LHCN-M2 (cell line): ENCODE measurements around the gene IGFL3. TPM values are rescaled to one million over a fixed set of nuclear protein-coding genes. Genes with fewer than 3 reads are reported as not detected.

ENCODE experiments used
- DNase-seq: peaks from one replicate; pipeline ENCODE4 v3.0.0-alpha.2; 2012; ENCODE audit warnings: low read depth
- total RNA-seq: library from RNA; depleted of rRNA; stranded (reverse); fragments of >200 nt; gene quantifications from 2 replicates; pipeline ENCODE4 v1.2.3, GENCODE V29; 2014; rRNA removed

The IGFL3 gene
- total RNA-seq, 1 experiment from 2014 or later: 0.40 TPM

DNA sequence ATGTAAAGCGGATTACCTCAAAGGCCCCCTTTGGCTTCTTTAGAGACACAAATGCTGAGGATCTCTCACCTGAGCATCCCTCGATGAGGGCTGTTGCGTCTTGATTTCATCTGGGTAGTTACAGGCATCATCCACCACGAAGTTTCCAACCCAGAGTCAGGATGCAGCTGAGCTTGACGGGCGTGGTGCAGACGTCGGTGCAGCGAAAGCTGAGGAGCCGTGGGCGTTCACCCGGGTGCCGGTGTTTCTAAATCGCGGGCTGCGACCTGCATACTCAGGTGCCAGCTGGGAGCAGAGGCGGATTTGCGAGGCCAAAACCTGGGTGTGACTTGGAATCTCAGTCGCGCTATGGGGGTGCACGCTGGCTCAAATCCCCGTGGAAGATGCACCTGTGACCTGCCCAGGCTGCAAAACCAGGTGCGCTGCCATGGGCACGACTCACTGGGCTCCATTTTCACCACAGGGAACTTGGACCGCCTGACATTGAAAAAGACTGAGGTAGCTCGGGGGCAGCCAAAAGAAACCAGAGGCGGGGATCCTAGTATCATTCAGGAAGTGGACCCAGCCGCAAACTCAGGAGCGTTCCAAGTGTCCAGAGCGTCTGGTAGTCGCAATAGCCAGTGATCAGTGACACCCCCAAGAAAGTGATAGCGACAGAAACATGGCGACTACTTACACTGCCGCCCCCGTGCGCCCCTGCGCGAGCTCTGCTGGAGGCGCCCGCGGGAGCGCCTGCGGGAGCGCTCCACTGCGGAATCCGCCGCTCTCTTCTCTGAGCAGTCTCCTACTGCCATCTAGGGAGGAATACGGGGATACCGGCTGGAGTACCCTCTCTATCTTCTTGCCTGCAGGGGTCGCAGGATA, 47.3 kb downstream of the IGFL3 start:
- DNase-seq: peak; percentile 78

DNA sequence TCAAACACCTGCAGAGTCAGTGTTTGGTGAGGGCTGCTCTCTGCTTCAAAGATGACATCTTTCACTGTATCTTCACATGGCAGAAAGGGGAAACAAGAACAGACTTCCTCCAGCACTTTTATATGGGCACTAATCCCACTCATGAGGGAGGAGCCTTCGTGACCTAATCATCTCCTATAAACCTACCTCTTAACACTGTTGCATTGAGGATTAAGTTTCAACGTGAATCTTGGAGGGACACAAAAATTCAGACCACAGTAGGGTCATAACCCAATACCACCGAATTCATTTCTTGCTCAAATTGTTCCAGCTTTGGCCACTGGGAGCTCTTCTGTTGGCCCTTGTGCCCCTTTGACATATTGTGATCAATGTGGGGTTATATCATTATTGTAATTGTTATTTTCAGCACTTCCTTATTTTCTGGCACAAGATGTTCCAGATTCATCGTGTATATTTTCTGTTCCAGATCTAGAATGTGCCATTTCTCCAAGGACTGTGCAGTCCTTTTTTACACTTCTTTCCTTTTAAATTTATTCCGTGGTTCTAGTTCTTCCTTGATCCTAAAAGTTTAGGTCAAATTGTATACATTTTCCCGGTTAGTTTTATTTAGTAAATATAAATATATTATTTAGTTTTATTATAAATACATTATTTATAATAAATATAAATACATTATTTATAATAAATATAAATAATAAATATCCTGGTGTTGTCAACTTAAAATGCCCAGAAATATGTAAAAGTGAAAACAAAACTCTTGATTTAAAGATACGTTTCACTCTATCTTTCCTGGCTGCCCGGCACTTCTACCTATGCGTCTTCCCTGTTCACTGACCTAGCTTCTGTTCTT, 48.2 kb downstream of the IGFL3 start:
- no peak for DNase-seq

DNA sequence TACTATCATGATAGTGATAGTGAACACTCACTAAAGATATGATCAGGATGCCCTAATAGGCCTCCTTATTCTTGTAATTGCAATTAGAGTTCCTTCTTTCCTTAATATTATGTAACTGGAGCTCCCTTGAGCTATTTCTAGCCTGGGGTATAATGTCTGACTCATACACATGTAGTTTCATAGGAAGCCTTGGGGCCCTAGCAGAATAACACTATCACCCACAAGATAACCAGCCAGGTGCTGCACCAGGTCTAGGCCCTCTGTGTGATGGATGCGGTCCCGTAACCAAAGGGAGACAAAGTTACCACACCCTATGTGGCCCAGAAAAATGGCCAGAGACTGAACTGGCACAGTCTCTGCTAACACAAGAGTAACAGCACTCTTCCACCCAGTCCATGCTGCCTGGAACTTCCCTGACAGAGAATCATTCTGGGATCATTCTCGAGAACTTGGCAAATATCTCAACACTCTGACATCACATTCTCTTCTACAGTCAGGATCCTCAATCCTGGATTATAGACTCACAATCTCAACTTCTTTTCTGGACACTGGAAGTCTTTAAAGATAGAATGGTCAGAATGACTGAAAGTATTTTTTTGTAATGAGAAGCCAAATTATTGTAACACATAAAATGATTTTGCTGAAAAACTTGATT, 51.1 kb downstream of the IGFL3 start:
- DNase-seq: peak; percentile 12

Other genes starting within 250 kb of the IGFL3 start
- 40.1 and 42.8 TPM in 2 replicates for gene IRF2BP1, start 238.5 kb downstream of the IGFL3 start, total RNA-seq
- gene MYPOP, start 222.1 kb downstream of the IGFL3 start, total RNA-seq: 3.2 and 3.5 TPM in 2 replicates
- not detected in 2 replicates for gene NANOS2, start 209.9 kb downstream of the IGFL3 start, total RNA-seq
- gene NOVA2, start 150.8 kb downstream of the IGFL3 start, total RNA-seq: not detected in 2 replicates
- 9.4 and 13.2 TPM in 2 replicates for gene CCDC61, start 129.2 kb downstream of the IGFL3 start, total RNA-seq
- not detected in 2 replicates for gene PGLYRP1, start 101.6 kb downstream of the IGFL3 start, total RNA-seq
- not detected in 2 replicates for gene IGFL4, start 83.7 kb downstream of the IGFL3 start, total RNA-seq
- not detected in 2 replicates for gene IGFL2, start 23.6 kb upstream of the IGFL3 start, total RNA-seq
- gene IGFL1, start 105.1 kb upstream of the IGFL3 start, total RNA-seq: not detected in 2 replicates
- not detected in 2 replicates for gene HIF3A, start 172.4 kb upstream of the IGFL3 start, total RNA-seq
- 89.7 and 97.8 TPM in 2 replicates for gene PPP5C, start 222.4 kb upstream of the IGFL3 start, total RNA-seq